RCC 7860 (cell line): ENCODE measurements around the gene TSPAN33.

Experiments
- DNase-seq: peaks from one replicate; pipeline ENCODE4 v3.0.0-alpha.2; 2015; ENCODE audit warnings: low spot score
- FAIRE-seq: peaks from 2 replicates; lab custom pipeline; 2012; peaks lifted over from hg19 to GRCh38; lab: Jason Lieb, UNC

Gene TSPAN33

GRCh38 chr7:129134356-129134987 is 10.0 kb upstream of the TSPAN33 start:
- no peak for DNase-seq
- FAIRE-seq, result no peak

GRCh38 chr7:129136887-129137642 is 7.4 kb upstream of the TSPAN33 start:
- FAIRE-seq (no peak), DNase-seq (no peak)

- DNase-seq (no peak), FAIRE-seq (no peak)
Observed at GRCh38 chr7:129143724-129144094, 798 bp upstream of the TSPAN33 start.

- no peak for FAIRE-seq
- DNase-seq, result no peak
Observed at GRCh38 chr7:129144834-129145668, 544 bp downstream of the TSPAN33 start.

GRCh38 chr7:129146237-129146979 is 1.9 kb downstream of the TSPAN33 start:
- DNase-seq, result no peak
- no peak for FAIRE-seq

GRCh38 chr7:129147731-129148130 is 3.2 kb downstream of the TSPAN33 start:
- FAIRE-seq (no peak), DNase-seq (no peak)

GRCh38 chr7:129149511-129149910 is 5.0 kb downstream of the TSPAN33 start:
- no peak for DNase-seq
- no peak for FAIRE-seq

GRCh38 chr7:129150199-129150996 is 5.9 kb downstream of the TSPAN33 start:
- FAIRE-seq (no peak), DNase-seq (no peak)

GRCh38 chr7:129157651-129158050 is 13.1 kb downstream of the TSPAN33 start:
- FAIRE-seq (no peak), DNase-seq (no peak)

- FAIRE-seq (no peak), DNase-seq (no peak)
Observed at GRCh38 chr7:129159539-129159938, 15.0 kb downstream of the TSPAN33 start.

GRCh38 chr7:129160161-129160905 is 15.8 kb downstream of the TSPAN33 start:
- no peak for FAIRE-seq
- no peak for DNase-seq

GRCh38 chr7:129161524-129162225 is 17.2 kb downstream of the TSPAN33 start:
- peak; percentile 35 for DNase-seq
- no peak for FAIRE-seq

GRCh38 chr7:129162732-129163131 is 18.2 kb downstream of the TSPAN33 start:
- FAIRE-seq (no peak), DNase-seq (no peak)

GRCh38 chr7:129163875-129164544 is 19.5 kb downstream of the TSPAN33 start:
- peak; percentile 64 for DNase-seq
- peak; percentile 74 for FAIRE-seq

- DNase-seq (no peak), FAIRE-seq (no peak)
Observed at GRCh38 chr7:129166745-129167144, 22.2 kb downstream of the TSPAN33 start.

- FAIRE-seq (no peak), DNase-seq (no peak)
Observed at GRCh38 chr7:129167817-129168216, 23.3 kb downstream of the TSPAN33 start.

- FAIRE-seq, result no peak
- DNase-seq, result no peak
Observed at GRCh38 chr7:129168231-129169021, 23.9 kb downstream of the TSPAN33 start.
